ENCODE data around the gene ASTL.
"Not testable (repeated sequence)": the region's sequence is repeated elsewhere in the genome, so short reads cannot be mapped to it uniquely, and the experiment has no call there.

Gene ASTL

GRCh38 chr2:96098900-96099590 is 39.3 kb downstream of the ASTL start:
- no peak for DNase-seq (ENCODE audit: low read depth in 2 of 2)

GRCh38 chr2:96097951-96098823 is 40.1 kb downstream of the ASTL start:
- no peak for DNase-seq (ENCODE audit: low read depth in 2 of 2)

DNA sequence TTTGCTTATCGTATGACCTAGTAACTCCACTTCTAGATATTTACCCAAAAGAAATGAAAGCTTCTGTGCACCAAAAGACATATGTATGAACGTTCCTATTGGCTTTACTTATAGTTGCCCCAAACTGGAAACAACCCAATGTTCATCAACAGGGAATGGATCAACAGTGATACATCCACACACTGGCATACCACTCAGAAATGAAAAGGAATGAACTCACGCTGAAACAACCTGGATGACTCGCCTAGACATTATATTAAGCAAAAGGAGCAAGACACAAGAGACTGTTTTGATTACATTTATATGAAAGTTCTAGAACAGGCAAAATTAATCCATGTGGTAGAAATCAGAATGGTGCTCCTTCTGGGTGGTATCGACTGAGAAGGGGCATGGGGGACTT is 40.9 kb downstream of the ASTL start:
- no peak for DNase-seq (ENCODE audit: low read depth in 2 of 2)

GRCh38 chr2:96095116-96095636 is 43.1 kb downstream of the ASTL start:
- no peak for DNase-seq (ENCODE audit: low read depth in 2 of 2)

- no peak for DNase-seq (ENCODE audit: low read depth in 2 of 2)
Measured at GRCh38 chr2:96093528-96093927, 44.8 kb downstream of the ASTL start.

- no peak for DNase-seq (ENCODE audit: low read depth in 2 of 2)
Measured at GRCh38 chr2:96092951-96093350, 45.4 kb downstream of the ASTL start.

- no peak for DNase-seq (ENCODE audit: low read depth in 2 of 2)
Measured at GRCh38 chr2:96092573-96092877, 45.8 kb downstream of the ASTL start.

DNA sequence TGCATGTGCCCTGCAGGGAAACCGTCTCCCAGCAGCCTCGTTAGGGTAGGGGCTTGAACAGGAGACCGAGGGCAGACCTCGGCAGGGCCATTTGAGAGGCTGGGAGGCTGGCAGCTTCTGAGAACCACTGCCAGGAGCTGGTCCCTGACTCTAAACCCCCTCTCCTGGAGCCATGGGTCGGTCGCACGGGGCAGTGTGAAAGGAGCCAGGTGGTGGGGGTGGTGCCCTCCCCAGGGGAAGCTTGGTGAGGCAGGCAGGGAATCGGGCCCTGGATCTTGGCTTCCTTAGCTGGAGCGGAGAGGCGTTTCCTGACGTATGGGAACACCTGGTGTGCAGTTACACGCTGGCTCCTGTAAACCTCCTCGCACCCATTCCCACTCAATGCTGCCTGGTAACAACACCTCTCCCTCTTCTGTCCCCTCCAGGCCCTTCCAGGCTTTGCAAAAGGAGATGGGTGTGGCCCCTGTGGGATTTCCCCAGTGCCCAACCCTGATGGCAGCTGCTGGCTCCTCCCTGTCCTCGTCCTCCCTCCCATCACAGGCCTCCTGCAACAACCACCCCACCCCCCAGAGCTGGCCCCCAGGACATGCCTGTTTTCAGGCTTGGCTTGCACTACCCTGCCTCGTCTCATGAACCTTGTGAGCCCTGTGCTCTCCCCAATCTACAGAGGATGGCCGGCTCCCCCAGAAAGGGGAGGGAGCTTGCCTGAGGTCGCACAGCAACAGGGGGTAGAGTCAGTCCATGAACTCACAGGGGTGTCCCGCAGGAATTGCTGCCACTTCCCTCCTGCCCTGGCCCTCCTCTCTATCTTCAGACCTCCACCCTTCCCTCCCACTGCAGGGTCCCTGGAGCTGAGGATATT is 46.4 kb downstream of the ASTL start:
- no peak for DNase-seq (ENCODE audit: low read depth in 2 of 2)

GRCh38 chr2:96091141-96091710 is 47.1 kb downstream of the ASTL start:
- no peak for DNase-seq (ENCODE audit: low read depth in 2 of 2)

- no peak for DNase-seq (ENCODE audit: low read depth in 2 of 2)
Measured at GRCh38 chr2:96090196-96090926, 47.9 kb downstream of the ASTL start.

- DNase-seq (ENCODE audit: low read depth in 2 of 2): no peak
Measured at GRCh38 chr2:96089356-96090195, 48.7 kb downstream of the ASTL start.

GRCh38 chr2:96088340-96089335 is 49.7 kb downstream of the ASTL start:
- no peak for DNase-seq (ENCODE audit: low read depth in 2 of 2)

DNA sequence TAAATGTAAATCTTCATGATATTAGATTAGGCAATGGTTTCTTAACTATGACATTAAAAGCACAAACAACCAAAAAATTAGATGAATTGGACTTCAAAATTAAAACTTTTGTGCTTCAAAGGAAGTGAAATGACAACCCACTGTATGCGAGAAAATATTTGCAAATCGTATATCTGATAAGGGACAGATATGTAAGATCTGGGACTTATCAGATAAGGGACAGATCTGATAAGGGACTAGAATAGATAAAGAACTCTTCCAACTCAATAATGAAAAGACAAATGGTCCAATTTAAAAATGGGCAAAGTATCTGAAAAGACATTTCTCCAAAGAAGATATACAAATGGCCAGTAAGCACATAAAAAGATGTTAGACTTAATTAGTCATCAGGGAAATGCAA is 51.2 kb downstream of the ASTL start:
- no peak for DNase-seq (ENCODE audit: low read depth in 2 of 2)

GRCh38 chr2:96085541-96086355 is 52.6 kb downstream of the ASTL start:
- no peak for DNase-seq (ENCODE audit: low read depth in 2 of 2)

- not testable (repeated sequence) for DNase-seq (ENCODE audit: low read depth in 2 of 2)
Measured at GRCh38 chr2:96084858-96085518, 53.3 kb downstream of the ASTL start.

- DNase-seq (ENCODE audit: low read depth in 2 of 2): no peak
Measured at GRCh38 chr2:96083989-96084857, 54.1 kb downstream of the ASTL start.

Measured in stimulated activated CD8-positive, alpha-beta memory T cell treated with anti-CD3 and anti-CD28 coated beads, Interleukin-2, amount 100 ng/mL, for 48 hours (primary cell).